ENCODE results near the gene RPS6KA2.
"Not testable (repeated sequence)": the region's sequence is repeated elsewhere in the genome, so short reads cannot be mapped to it uniquely, and the experiment has no call there.

The RPS6KA2 gene

DNA sequence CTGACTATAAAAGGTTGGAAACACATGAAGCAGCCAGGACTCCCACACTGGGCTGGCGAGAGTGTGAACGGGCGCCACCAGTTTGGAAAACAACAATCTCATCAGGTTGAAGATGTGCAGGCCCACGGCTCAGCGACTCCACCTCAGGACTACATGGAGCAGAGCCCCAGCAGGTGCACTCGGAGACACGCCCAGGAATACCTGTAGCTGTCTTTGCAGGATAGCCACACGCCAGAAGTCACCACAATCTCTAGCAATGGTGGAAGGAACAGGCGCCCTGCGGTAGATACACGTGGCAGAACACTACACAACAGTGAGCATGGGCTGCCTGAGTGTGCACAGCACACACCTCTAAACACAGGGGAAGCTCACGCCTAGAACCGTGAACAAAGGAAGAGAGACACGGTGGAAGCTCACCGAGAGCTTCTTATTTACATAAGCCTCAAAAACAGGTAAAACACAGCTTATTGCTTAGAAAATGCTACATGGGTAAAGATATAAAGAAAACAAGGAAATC lies 28.7 kb upstream of the RPS6KA2 start:
- DNase-seq, result no peak

DNA sequence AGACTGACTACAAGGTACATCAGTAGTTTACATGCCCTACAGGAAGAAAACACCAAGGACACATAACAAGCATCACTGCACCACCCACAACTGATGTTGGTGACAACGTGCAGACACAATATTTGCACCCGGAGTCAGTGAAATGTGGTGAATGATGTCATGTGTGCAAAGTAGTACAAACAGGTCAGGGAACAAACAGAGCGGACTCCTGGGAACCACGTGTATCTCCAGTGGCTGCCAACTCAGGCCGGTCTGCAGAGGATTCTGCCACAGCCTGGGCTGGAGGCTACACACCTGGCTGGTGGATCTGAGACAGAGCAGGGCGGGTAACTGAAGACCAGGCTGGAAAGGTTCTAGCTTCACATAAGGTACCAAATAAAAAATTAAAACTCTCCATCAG lies 28.2 kb upstream of the RPS6KA2 start:
- no peak for DNase-seq

DNA sequence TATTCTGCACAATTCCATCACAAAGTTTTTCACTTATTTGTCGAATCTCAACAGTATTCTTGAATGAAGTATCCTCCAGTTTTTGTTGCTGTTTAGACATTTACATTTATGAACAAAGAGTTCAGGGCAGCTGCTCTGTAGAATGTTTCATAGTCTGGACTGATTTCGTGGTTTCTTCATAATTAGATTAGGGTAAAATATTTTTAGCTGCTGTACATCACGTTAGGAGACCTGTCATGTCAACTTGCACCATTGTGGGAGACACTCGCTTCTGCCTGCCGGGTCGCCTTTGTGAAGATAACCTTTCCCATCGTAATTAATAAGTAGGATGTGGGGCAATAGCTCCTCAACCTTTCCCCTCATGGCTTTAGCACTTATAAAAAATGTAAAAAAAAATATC lies 27.5 kb upstream of the RPS6KA2 start:
- no peak for DNase-seq

DNA sequence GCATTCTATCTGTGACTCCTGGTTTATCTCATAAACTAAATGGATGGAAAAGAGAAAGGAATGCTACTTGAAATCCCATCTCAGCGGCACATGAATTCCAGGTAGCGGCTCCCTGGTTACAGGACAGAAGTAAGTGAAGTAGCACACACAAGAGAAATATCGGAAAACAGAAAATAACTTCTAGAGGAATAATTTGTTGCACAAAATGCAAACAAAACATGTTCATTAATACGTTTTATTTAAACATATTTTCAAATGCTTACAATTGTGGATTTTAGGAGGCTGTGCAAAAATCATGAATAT lies 26.5 kb upstream of the RPS6KA2 start:
- no peak for DNase-seq

DNA sequence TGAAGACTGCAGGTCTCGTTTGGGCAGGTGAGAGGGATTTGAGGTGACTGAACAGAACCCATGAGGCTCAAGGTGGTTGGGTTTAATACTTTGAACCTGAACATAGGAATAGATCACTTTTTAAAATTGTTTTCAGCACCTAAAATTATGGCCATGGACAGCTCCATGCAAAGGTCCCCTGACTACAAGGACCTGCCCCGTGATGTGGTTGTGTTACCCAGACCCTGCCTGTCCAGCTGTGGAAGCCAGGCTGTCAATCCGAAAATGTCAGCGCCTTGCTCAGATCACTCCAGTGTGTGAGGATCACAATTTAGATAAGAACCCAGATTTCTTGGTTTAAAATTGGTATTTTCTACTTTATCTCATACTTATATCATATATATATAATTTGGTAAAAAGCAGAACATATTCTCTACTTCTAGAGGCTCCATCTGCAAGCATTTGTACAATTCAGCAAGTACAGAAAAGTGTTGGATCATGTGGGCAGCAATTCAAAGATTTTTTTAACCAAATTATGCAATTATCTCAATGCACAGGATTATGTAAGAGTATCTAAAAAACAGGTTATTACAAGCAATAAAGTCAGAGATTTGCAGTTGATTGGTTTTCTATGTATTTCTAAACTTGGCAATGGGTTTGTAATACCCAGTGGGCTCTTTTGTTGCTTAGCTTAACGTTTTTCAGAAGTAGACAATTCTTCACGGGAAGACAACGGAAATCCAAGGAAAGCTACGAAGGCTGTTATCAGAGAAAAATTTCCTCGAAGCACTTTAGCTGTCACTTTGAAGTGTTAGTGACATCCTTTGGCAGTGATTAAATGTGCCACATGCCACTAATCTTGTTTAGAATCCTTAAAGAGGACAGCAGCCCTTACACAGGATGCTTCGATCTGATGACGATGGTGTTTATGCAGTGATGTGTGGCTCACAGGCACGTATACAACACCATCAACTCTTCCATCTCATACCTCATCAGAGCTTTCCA lies 24.1 kb upstream of the RPS6KA2 start:
- no peak for DNase-seq

DNA sequence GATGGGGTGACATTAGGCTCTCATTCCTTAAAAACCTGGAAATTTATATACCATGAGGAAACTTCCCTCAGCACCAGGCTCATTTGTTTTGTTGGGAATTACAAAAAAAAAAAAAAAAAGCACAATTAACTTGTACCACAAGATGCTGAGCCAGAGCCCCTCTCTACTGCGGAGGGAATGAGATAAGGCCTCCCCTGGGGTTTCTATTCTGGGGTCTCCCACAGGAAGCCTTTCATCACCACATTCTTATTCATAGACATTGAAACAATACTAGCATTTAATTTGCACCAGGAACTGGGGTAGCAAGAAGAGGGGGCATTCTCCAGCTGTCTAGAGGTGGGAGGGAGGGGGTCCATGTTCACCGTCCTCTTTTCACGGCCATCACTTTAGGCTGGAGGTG lies 23.0 kb upstream of the RPS6KA2 start:
- DNase-seq, result no peak

DNA sequence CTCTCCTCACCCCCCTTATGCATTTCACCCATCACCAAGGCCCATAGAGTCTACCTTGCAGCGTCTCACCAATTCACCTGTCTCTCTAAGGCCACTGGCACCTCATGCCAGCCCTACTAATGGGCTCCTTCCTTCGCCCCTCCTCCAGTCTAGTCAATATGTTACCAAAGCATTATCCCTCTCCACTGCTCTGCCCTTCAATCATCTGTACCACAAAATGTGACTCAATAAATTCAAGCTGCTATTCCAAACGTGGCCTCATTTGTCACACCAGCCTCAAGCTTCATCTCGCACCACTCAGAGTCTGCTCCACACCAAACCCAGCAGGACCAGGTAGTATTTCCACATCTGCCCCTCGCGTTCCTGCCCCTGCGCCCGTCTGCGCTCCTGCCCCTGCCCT lies 21.8 kb upstream of the RPS6KA2 start:
- DNase-seq, result no peak

DNA sequence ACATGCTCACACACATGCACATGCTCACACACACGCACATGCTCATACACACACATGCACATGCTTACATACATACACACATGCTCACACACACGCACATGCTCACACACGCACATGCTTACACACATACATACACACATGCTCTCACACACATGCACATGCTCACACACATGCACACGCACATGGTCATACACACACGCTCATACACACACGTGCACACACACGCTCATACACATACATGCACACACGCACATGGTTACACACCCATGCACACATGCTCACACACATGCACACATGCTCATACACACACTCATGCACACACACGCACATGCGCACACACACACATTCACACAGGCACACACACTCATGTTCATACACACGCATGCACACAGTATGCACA lies 20.8 kb upstream of the RPS6KA2 start:
- no peak for DNase-seq

DNA sequence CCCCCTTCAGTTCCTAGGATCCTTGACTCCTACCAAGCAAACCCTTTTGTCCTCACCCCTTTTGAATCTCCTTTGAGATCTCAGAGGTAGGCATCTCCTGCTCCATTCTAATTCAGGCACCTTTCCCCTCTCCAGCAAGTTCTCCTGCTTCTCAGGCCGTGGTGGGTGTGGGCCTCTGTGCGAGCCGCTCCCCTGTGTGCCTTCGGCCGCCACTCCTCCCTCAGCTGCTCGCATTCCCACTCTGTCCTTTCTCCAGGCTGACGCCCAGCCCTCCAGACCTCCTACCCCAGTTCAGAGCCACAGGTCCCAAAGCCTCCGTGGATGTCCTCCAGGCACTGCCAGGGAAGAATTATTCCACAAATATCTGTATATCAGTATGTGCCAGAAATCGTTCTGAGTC lies 19.7 kb upstream of the RPS6KA2 start:
- no peak for DNase-seq

DNA sequence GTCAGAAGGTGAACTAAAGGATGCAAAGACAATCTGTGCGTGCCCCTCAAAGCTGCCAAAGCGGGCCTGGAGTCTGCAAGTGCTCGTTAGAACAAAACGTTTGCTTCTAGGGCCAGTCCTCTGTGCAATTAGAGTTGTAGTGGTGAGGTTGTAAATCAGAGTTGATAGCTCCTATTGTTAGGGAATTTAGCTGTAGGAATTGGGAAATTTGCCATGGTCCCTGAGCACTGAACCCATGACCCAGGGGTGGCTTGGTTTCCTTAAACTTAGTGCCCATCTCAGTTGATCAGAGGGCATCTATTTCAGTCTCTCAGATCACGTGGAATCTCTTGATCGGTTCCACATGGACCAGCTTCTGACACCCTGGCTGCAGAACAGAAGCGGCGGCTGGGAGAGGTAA lies 18.8 kb upstream of the RPS6KA2 start:
- no peak for DNase-seq

DNA sequence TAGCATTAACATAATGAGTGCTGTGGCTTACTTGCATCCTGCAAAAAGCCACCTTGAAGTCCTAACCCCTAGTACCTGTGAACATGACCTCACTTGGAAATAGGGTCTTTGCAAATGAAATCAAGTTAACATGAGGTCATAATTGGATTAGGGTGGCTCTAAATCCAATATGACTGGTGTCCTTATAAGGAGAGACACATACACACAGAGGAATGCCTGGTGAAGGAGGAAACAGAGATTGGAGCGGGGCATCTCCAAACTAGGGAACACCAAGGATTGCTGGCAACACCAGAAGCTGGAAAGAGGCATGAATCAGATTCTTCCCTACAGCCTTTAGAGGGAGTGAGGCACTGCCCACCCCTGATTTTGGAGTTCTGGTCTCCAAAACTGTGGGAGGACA lies 17.6 kb upstream of the RPS6KA2 start:
- DNase-seq, result no peak

DNA sequence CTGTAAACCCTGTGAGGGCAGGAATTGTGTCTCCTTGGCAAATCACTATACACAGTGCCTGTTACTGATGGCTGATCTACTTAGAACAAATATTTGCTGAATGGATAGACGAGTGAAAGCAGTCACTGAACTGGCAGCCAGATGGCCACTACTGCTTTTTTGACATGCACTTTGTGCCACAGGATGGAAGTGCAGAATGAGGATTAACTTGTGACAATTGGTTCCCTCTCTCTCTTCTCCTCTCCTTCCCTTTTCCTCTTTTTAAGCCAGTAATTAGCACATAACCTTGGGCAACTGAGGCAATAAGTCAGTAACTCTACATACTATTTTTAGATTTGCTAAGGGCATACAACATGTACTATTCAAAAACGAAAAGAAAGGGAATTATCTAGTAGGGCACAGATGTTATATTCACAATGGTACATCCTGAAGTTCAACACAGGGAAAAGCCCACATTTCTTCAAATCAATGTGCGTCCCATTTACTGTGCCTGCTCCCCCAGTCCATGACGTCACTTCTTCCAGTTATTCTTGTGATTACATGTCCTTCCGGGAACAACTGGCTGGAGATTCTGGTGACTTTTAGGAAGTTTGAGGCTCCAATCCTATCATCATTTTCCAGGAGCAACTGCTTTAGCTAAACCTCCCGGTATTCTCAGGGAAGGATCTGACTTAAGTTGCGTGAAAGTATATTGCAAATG lies 17.0 kb upstream of the RPS6KA2 start:
- no peak for DNase-seq

DNA sequence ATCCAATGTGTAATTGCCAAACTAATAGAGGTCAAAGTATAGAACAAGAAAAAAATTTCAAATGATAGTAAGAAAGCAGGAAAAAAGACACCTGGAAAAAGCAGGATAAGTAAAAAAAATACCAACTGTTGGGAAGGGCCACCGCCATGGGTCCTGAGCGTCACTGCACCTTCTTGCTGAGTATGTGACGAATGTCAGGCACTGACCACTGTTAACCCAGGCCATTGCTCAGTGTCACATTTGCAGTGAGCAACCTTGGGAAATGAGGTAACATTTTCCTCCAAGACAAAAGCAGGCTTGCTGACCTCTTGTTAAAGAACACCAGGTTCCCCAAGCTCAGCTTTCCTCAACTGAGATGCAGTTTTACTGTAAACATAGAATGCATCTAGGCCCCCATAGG lies 15.6 kb upstream of the RPS6KA2 start:
- no peak for DNase-seq

DNA sequence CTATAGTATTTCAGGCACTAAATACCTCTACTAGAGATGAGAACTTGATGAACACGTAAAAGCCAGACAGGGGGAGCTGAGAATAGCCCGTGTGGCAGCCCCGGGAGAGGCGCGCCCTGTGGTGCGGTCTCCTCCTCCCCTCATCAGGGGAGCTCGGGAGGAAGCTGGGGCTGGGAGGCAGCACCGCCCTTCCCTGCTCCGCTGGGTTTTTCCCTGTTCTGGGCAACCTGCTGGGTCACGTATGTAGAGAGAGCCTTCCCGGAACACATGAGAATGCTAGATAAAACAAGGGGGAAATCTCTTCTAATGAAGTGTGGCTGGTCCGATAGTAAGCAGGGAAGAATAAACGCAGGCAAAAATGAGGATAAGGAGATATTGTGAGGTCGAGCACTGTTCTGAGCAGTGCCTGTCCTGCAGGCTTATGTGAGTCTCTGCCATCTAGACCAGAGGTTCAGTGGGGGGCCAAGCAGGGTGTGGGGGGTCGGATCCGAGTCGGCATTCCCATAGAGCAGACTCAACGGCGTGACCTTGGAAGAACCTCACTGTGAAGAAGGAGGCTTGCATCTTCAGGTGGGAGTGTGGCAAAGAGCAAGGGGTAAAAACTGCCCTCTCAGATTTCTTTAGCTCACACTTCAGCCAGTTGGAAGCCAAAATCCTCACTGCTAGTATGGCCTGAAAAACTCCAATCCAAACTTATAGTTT lies 13.4 kb upstream of the RPS6KA2 start:
- no peak for DNase-seq

DNA sequence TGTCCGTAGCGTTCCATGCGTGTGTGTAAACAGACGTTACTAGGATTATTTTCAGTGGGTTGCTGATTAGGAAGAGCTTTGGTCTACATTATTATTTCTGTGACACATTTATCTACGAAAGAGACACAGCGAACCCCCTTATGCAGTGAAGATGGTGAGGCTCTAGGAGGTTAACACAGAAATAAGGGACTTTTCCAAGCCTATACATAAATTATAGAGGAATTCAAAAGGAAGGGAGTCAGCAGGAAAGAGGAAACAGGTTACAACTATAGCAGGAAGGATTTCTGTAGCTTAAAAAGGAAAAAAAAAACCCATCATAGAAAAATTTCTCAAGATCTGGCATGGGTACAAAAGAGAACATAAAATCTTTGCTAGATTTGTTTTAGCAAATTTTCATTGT lies 12.9 kb upstream of the RPS6KA2 start:
- DNase-seq, result no peak

DNA sequence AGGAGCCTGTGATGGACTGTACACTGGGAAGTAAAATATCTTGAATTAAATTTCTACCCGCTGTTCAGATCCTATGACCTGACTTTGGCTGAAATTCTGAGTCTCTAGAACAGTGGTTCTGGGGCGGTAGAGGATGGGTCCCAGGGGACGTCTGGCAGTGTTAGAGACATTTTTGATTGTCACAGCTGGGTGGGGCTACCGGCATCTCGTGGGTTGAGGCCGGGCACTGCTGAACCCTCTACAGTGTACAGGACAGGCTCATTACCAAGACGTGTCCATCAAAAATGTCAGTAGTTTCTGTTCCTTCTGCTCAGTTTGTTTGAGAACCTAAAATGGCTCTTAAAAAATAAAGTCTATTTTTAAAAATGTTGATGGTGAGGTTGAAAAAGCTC lies 11.5 kb upstream of the RPS6KA2 start:
- DNase-seq, result no peak

DNA sequence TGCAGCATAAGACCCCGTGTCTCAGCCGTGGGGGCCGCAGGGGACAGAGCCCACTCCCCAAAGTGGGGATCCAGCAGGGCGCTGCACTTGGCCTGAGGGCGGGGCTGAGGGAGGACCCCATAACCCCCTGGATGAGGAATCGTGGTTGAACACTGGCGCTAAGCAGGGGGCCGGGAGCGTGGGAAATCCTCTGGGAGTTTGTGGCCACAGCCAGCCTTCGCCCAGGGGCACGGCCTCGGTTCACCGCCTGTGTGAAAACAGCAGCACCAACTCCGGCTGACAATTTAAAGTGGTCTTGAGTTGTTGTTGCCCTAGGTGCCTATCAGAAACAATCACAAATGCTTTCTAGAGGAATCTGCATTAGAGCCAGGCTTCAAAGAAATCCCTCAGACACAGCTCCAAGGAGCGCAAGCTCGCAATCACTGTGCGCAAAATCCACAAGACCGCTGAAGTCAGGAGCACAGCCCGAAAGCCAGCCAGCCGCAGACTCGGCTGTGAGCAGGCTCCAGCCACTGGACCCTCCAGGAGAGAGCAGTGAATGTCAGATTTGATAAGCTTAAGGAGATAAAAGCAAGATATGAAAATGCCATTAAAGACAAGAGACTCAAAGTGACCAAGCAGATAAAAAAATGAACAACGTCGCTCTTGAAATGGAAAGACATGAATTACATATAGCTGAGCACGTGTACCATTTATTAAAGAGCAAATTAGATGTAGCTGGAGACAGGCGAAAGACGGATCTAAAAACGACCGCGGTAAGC lies 10.9 kb upstream of the RPS6KA2 start:
- DNase-seq, result no peak

DNA sequence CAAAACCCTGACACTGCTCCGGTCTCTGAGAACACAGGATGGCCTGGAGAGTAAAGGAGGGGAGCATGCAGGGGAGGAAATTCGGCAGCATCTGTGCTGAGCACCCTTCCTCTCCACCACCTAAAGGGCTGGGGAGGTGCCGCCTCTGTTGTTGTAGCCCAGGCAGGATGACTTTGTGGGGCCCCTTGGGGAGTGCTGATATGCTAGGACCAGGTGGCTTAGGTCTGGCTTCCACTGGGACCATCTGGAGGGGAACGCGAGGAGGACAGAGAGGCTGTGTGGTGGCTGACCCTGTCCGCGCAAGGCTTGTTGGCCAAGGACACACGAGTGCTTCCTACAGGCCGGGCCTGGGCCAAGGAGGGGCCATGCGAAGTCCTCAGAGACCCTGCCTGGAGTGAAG lies 9.9 kb upstream of the RPS6KA2 start:
- DNase-seq, result no peak

DNA sequence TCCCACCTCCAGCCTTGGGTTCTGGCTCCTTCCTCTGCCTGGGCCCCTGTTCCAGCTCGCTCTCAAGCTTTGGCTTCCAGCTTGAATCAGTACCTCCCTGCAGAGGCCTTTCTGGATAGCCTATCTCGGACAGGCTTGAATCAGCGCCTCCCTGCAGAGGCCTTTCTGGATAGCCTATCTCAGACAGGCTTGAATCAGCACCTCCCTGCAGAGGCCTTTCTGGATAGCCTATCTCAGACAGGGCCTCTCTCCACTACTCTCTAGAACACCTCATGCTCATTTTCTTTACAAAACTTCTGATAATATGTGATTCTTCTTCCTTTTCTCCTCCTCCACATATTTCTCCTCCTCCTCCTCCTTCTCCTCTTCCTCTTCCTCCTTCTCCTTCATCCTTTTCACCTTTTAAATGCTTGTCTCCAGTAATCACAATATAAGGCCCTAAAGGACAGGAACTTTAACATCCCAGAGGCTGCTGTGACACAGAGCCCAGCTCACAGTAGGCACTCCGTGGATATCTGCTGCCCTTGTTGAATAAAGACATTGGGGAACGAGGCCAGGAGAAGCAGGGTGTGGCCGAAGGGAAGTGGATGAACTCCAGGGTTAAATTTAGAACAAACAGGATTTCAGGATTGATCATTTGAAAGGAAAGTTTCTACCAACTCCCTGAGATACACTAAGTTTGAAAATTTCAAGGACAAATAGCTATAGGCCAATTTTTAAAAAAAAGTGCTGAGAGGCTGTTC lies 9.3 kb upstream of the RPS6KA2 start:
- no peak for DNase-seq

DNA sequence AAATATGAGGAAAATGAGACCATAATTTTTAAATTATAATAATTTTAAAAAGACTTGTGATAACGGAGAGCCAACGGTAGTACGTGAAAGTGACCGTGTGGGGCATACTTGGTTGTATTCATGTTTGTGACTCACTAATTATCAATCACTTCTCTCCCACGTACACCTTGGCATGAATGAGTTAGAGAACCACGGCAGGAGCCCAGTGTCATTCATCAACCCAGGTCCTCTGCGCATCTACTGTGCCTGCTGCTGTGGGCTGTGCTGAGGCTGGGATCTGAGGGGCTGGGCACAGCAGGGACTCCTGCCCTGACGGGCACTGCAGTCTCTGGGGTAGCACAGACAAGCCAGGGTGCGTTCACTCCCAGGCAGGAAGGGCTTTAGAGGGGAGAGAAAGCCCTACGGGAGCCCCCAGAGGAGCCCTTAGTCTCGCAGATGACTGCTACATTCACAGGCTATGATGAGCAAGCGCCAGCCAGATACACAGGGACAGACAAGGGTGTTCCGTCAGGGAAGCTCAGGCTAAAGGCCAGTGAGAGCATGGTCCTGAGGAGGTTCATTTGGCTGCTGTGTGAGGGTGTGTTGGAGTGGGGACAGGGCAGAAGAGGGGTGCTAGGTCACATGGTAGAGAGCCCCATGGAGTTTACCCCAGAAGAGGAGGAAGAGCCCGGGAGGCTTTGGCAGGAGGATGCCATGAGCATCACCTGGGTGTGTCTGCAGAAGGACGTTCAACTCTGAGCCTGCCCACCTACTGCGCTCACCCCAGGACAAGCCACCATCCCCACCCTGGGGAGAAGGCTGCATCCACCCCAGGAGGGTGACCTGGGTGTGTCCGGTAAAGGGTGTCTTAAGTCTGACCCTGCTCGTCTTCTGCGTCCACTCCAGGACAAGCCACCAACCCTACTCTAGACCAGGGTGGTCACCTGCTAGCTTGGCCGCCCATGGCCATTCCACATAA lies 8.2 kb upstream of the RPS6KA2 start:
- no peak for DNase-seq

DNA sequence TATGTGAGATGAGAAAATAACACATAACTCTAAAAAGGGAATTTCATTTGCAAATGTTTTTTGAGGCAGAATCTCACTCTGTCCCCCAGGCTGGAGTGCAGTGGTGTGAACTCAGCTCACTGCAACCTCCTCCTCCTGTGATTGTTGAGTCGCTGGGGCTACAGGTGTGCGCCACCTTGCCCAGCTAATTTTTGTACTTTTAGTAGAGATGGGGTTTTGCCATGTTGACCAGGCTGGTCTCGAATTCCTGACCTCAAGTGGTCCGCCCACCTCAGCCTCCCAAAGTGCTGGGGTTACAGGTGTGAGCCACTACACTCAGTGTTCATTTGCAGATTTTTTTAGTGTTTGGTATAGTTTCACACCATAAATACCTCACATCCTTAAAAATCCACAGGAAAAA lies 7.5 kb upstream of the RPS6KA2 start:
- DNase-seq, result not testable (repeated sequence)
